HepG2 (cell line): ENCODE results near the gene SACS. TPM values are rescaled to one million over a fixed set of nuclear protein-coding genes. Genes with fewer than 3 reads are reported as not detected.

Experiments used
- ATF1 ChIP-seq: IDR thresholded peaks from 2 replicates; pipeline ENCODE4 v1.6.1; 2016; ENCODE audit warnings: mild to moderate bottlenecking, control low read depth
- CENPX ChIP-seq: sonication (generic); formaldehyde crosslinking; IDR thresholded peaks from 2 replicates; pipeline ENCODE4 v1.9.0; 2021; ENCODE audit warnings: mild to moderate bottlenecking, missing genetic modification reagents, moderate library complexity
- HDAC2 ChIP-seq: sonication (generic); formaldehyde crosslinking; IDR thresholded peaks from 2 replicates; pipeline ENCODE4 v1.4.0; 2020; ENCODE audit warnings: missing genetic modification reagents
- MAFG ChIP-seq: sonication (generic); formaldehyde crosslinking; IDR thresholded peaks from 2 replicates; pipeline ENCODE4 v1.5.1; 2020; ENCODE audit warnings: mild to moderate bottlenecking, missing genetic modification reagents
- MEIS2 ChIP-seq: sonication (generic); formaldehyde crosslinking; IDR thresholded peaks from 2 replicates; pipeline ENCODE4 v1.9.0; 2021; ENCODE audit warnings: mild to moderate bottlenecking, missing genetic modification reagents
- MLXIP ChIP-seq: sonication (generic); formaldehyde crosslinking; IDR thresholded peaks from 2 replicates; pipeline ENCODE4 v1.9.0; 2021; ENCODE audit warnings: missing genetic modification reagents, borderline replicate concordance
- MXI1 ChIP-seq: IDR thresholded peaks from 3 replicates; pipeline ENCODE4 v1.6.1; 2012; ENCODE audit warnings: low read depth, low read length, inconsistent platforms, borderline replicate concordance
- NFYB ChIP-seq: sonication (generic); formaldehyde crosslinking; IDR thresholded peaks from 2 replicates; pipeline ENCODE4 v1.4.0; 2020; ENCODE audit warnings: missing genetic modification reagents
- PPARG ChIP-seq: conservative IDR thresholded peaks from 2 replicates; pipeline ENCODE4 v1.6.1; 2016; ENCODE audit warnings: missing biosample characterization, missing genetic modification reagents
- RAD21 ChIP-seq: fragments of 450-650 bp; formaldehyde crosslinking; IDR thresholded peaks from 2 replicates; pipeline ENCODE4 v1.5.0; 2020; ENCODE audit warnings: mild to moderate bottlenecking
- RARA ChIP-seq: IDR thresholded peaks from 2 replicates; pipeline ENCODE4 v1.6.1; 2016; ENCODE audit warnings: missing genetic modification reagents, missing compliant biosample characterization
- SOX6 ChIP-seq, 2 experiments: fragments of 450-650 bp in 1 of 2; sonication (generic) in 1 of 2; formaldehyde crosslinking in 1 of 2; IDR thresholded peaks; 2 replicates each; pipeline versions ENCODE4 v1.4.0 to v1.6.1; 2017 to 2020; ENCODE audit warnings: antibody characterized with exemption in 1 of 2, mild to moderate bottlenecking in 1 of 2, missing genetic modification reagents in 1 of 2
- SP140L ChIP-seq: sonication (generic); formaldehyde crosslinking; IDR thresholded peaks from 2 replicates; pipeline ENCODE4 v1.4.0; 2020; ENCODE audit warnings: missing genetic modification reagents, borderline replicate concordance
- SRSF4 ChIP-seq: fragments of 200-400 bp; formaldehyde crosslinking; IDR thresholded peaks from one replicate; pipeline ENCODE4 v1.6.1; 2018; ENCODE audit warnings: mild to moderate bottlenecking, low read depth, low read length, moderate library complexity; ENCODE audit not compliant: poor library complexity, severe bottlenecking
- TFDP1 ChIP-seq: IDR thresholded peaks from 2 replicates; pipeline ENCODE4 v1.6.1; 2016; ENCODE audit warnings: missing compliant biosample characterization, missing genetic modification reagents, borderline replicate concordance
- TFDP2 ChIP-seq: sonication (generic); formaldehyde crosslinking; IDR thresholded peaks from 2 replicates; pipeline ENCODE4 v1.4.0; 2020; ENCODE audit warnings: missing genetic modification reagents
- THYN1 ChIP-seq: sonication (generic); formaldehyde crosslinking; IDR thresholded peaks from 2 replicates; pipeline ENCODE4 v1.8.1; 2023; ENCODE audit warnings: low read depth, mild to moderate bottlenecking, moderate library complexity, missing genetic modification reagents, borderline replicate concordance
- WIZ ChIP-seq: sonication (generic); formaldehyde crosslinking; IDR thresholded peaks from 2 replicates; pipeline ENCODE4 v1.5.1; 2020; ENCODE audit warnings: mild to moderate bottlenecking, missing genetic modification reagents
- ZBTB38 ChIP-seq: sonication (generic); formaldehyde crosslinking; IDR thresholded peaks from 2 replicates; pipeline ENCODE4 v1.5.1; 2020; ENCODE audit warnings: mild to moderate bottlenecking, missing genetic modification reagents
- ZNF329 ChIP-seq: sonication (generic); formaldehyde crosslinking; IDR thresholded peaks from 2 replicates; pipeline ENCODE4 v1.9.0; 2021; ENCODE audit warnings: low read depth, mild to moderate bottlenecking, missing genetic modification reagents
- ZNF468 ChIP-seq: sonication (generic); formaldehyde crosslinking; IDR thresholded peaks from 2 replicates; pipeline ENCODE4 v1.8.0; 2022; ENCODE audit warnings: mild to moderate bottlenecking, moderate library complexity, missing genetic modification reagents
- ZNF883 ChIP-seq: sonication (generic); formaldehyde crosslinking; IDR thresholded peaks from 2 replicates; pipeline ENCODE4 v1.5.1; 2020; ENCODE audit warnings: mild to moderate bottlenecking, missing genetic modification reagents; ENCODE audit errors: not compliant biosample characterization
- polyA plus RNA-seq, 8 experiments: library from polyadenylated mRNA; depleted of rRNA in 3 of 8; stranded (reverse) in 7 of 8; unstranded in 1 of 8; fragments of >200 nt; fragmentation: Illumina TruSeq in 4 of 8; extraction: Trizol in 4 of 8; gene quantifications; 2 replicates each; pipeline versions ENCODE4 v1.2.1 to v1.2.3, GENCODE V29; 2011 to 2016; ENCODE audit warnings: low read depth in 4 of 8, missing spikeins in 1 of 8, mixed read lengths in 1 of 8; ENCODE audit not compliant: insufficient read depth in 1 of 8
- total RNA-seq, 5 experiments: library from RNA; depleted of rRNA; stranded (reverse); fragments of >200 nt; fragmentation: Illumina TruSeq; extraction: Trizol; gene quantifications; 2 replicates each; pipeline ENCODE4 v1.2.3, GENCODE V29; 2016; ENCODE audit warnings: low read depth in 1 of 5
- TF ChIP-seq, protein P1 (sequence below): IDR thresholded peaks from 2 replicates; pipeline ENCODE4 v1.6.1; 2016; ENCODE audit warnings: missing compliant biosample characterization, missing genetic modification reagents, borderline replicate concordance

The SACS gene
- total and polyA plus RNA-seq, 2 of the 13 experiments (the other 11 are each of a cell fraction or from before 2014, with no cell fraction given): 4.0 to 15.7 TPM

DNA sequence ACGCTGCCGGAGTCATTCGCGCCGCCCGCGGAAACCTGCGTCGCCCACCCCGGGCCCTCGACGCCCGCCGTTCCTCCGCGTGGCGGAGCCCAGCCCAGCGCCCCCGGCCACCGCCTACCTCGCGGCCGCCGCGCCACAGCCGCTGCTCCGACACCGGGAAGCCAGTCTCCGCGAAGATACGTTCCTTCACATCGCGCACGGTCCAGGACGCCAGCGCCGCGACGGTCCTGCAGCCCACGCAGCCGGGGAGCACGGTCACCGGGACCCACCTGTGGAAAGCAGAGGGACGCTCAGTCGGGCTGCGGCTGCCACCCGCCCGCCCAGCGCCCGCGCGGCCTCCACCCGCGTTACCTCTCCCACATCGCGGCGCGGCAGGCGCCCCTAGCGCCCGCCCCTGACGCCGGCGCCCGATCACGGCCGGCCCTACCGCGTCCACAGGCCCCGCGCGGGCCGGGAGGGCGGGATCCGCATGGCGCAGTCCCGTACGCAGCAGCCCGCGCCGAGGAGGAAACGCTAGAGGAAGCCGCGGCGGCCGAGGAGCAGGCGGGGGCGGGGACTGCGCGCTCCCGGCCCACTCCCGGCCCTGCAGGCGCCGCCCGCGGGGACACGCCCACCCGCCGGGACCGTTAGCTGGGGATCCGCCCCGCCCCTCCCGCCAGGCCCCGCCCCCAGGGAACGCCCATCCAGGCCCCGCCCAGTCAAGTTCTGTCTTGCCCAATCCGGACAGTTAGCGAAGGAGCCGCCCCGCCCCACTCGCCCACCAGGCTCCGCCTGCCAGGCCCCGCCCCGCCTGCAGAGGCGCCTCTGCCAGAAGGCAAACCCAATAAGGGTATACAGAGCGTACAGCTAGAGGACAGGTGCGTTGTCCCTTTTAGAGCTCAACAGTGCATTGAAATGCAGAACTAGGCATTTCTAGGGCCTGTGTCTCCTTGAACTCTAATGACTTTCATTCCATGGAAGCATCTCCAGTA lies 58.2 kb downstream of the SACS start (continued):
- TF ChIP-seq THYN1 (CRISPR knock-in tag): no peak
- peak; percentile 89; the same call in 1 of the 2 replicates for TF ChIP-seq ZNF468 (CRISPR knock-in tag)
- peak; percentile 33 for TF ChIP-seq ZNF883 (CRISPR knock-in tag)
- TF ChIP-seq MEIS2 (CRISPR knock-in tag): peak; percentile 59
- TF ChIP-seq MLXIP (CRISPR knock-in tag): no peak; the same call in 1 of the 2 replicates
- peak; percentile 43; the same call in 1 of the 3 replicates for TF ChIP-seq MXI1
- no peak for TF ChIP-seq WIZ (CRISPR knock-in tag)
- TF ChIP-seq RARA (CRISPR knock-in tag): 0 out of 2 replicates have a peak, but pooled peaks have one; percentile 6
- TF ChIP-seq RAD21: peak; percentile 41; the same call in 1 of the 2 replicates
- TF ChIP-seq NFYB (CRISPR knock-in tag): peak; percentile 47
- TF ChIP-seq MAFG (CRISPR knock-in tag): no peak
- peak; percentile 14 for TF ChIP-seq TFDP2 (CRISPR knock-in tag)
- peak; percentile 73; the same call in 1 of the 2 replicates for TF ChIP-seq TFDP1 (CRISPR knock-in tag)
- TF ChIP-seq, protein P1, sequence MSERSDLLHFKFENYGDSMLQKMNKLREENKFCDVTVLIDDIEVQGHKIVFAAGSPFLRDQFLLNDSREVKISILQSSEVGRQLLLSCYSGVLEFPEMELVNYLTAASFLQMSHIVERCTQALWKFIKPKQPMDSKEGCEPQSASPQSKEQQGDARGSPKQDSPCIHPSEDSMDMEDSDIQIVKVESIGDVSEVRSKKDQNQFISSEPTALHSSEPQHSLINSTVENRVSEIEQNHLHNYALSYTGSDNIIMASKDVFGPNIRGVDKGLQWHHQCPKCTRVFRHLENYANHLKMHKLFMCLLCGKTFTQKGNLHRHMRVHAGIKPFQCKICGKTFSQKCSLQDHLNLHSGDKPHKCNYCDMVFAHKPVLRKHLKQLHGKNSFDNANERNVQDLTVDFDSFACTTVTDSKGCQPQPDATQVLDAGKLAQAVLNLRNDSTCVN (CRISPR knock-in tag): no peak
- 0 out of 2 replicates have a peak, but pooled peaks have one; percentile 25 for TF ChIP-seq ZBTB38
- no peak for TF ChIP-seq SRSF4
- TF ChIP-seq ATF1 (CRISPR knock-in tag): no peak
- TF ChIP-seq SOX6 (IDR thresholded peaks at IDR 0.05): no peak
- no peak for TF ChIP-seq SOX6 (CRISPR knock-in tag; IDR thresholded peaks at IDR 0.05)
- no peak for TF ChIP-seq PPARG (CRISPR knock-in tag)
- no peak for TF ChIP-seq SP140L (CRISPR knock-in tag)
- no peak for TF ChIP-seq ZNF329 (CRISPR knock-in tag)
- no peak for TF ChIP-seq HDAC2 (CRISPR knock-in tag)
- TF ChIP-seq CENPX (CRISPR knock-in tag): no peak
